ENCODE results near the gene LAMA3.

The LAMA3 gene

GRCh38 chr18:23832911-23833310 is 143.7 kb downstream of the LAMA3 start:
- TF ChIP-seq ZNF274 (IDR thresholded peaks at IDR 0.05; ENCODE audit: low read depth, low read length), result no peak
- H3K4me3 ChIP-seq (ENCODE audit: low read length), result no peak overlapping the region

GRCh38 chr18:23833714-23834113 is 144.5 kb downstream of the LAMA3 start:
- H3K4me3 ChIP-seq (ENCODE audit: low read length), result no peak overlapping the region
- no peak for TF ChIP-seq ZNF274 (IDR thresholded peaks at IDR 0.05; ENCODE audit: low read depth, low read length)

GRCh38 chr18:23835091-23835490 is 145.8 kb downstream of the LAMA3 start:
- H3K4me3 ChIP-seq (ENCODE audit: low read length), result no peak overlapping the region
- no peak for TF ChIP-seq ZNF274 (IDR thresholded peaks at IDR 0.05; ENCODE audit: low read depth, low read length)

GRCh38 chr18:23835506-23835905 is 146.3 kb downstream of the LAMA3 start:
- TF ChIP-seq ZNF274 (IDR thresholded peaks at IDR 0.05; ENCODE audit: low read depth, low read length), result no peak

GRCh38 chr18:23837591-23837990 is 148.3 kb downstream of the LAMA3 start:
- no peak for TF ChIP-seq ZNF274 (IDR thresholded peaks at IDR 0.05; ENCODE audit: low read depth, low read length)

More at GRCh38 chr18:23835506-23835905, 146.3 kb downstream of the LAMA3 start:
- H3K4me3 ChIP-seq (ENCODE audit: low read length), result no peak overlapping the region

GRCh38 chr18:23838233-23838632 is 149.0 kb downstream of the LAMA3 start:
- H3K4me3 ChIP-seq (ENCODE audit: low read length), result no peak overlapping the region
- no peak for TF ChIP-seq ZNF274 (IDR thresholded peaks at IDR 0.05; ENCODE audit: low read depth, low read length)

More at GRCh38 chr18:23837591-23837990, 148.3 kb downstream of the LAMA3 start:
- H3K4me3 ChIP-seq (ENCODE audit: low read length), result no peak overlapping the region

- no peak for TF ChIP-seq ZNF274 (IDR thresholded peaks at IDR 0.05; ENCODE audit: low read depth, low read length)
- H3K4me3 ChIP-seq (ENCODE audit: low read length), result no peak overlapping the region
Measured at GRCh38 chr18:23838801-23839366, 149.6 kb downstream of the LAMA3 start.

GRCh38 chr18:23842305-23842704 is 153.1 kb downstream of the LAMA3 start:
- TF ChIP-seq ZNF274 (IDR thresholded peaks at IDR 0.05; ENCODE audit: low read depth, low read length), result no peak
- H3K4me3 ChIP-seq (ENCODE audit: low read length), result no peak overlapping the region

GRCh38 chr18:23844991-23845680 is 155.9 kb downstream of the LAMA3 start:
- no peak for TF ChIP-seq ZNF274 (IDR thresholded peaks at IDR 0.05; ENCODE audit: low read depth, low read length)
- H3K4me3 ChIP-seq (ENCODE audit: low read length), result no peak overlapping the region

GRCh38 chr18:23845988-23846630 is 156.9 kb downstream of the LAMA3 start:
- TF ChIP-seq ZNF274 (IDR thresholded peaks at IDR 0.05; ENCODE audit: low read depth, low read length), result no peak
- no peak overlapping the region for H3K4me3 ChIP-seq (ENCODE audit: low read length)

- no peak overlapping the region for H3K4me3 ChIP-seq (ENCODE audit: low read length)
- TF ChIP-seq ZNF274 (IDR thresholded peaks at IDR 0.05; ENCODE audit: low read depth, low read length), result no peak
Measured at GRCh38 chr18:23847321-23847986, 158.2 kb downstream of the LAMA3 start.

GRCh38 chr18:23849141-23849540 is 159.9 kb downstream of the LAMA3 start:
- no peak for TF ChIP-seq ZNF274 (IDR thresholded peaks at IDR 0.05; ENCODE audit: low read depth, low read length)

GRCh38 chr18:23850215-23850614 is 161.0 kb downstream of the LAMA3 start:
- no peak overlapping the region for H3K4me3 ChIP-seq (ENCODE audit: low read length)
- no peak for TF ChIP-seq ZNF274 (IDR thresholded peaks at IDR 0.05; ENCODE audit: low read depth, low read length)

More at GRCh38 chr18:23849141-23849540, 159.9 kb downstream of the LAMA3 start:
- H3K4me3 ChIP-seq (ENCODE audit: low read length), result no peak overlapping the region

- no peak for TF ChIP-seq ZNF274 (IDR thresholded peaks at IDR 0.05; ENCODE audit: low read depth, low read length)
Measured at GRCh38 chr18:23851470-23852002, 162.3 kb downstream of the LAMA3 start.

More at GRCh38 chr18:23851470-23852002, 162.3 kb downstream of the LAMA3 start:
- H3K4me3 ChIP-seq (ENCODE audit: low read length), result no peak overlapping the region

Measured in GM08714 (cell line).